ENCODE measurements around the gene KRT6A.

Gene KRT6A

GRCh38 chr12:52515927-52516831 is 23.1 kb upstream of the KRT6A start:
- TF ChIP-seq CREB1 (IDR thresholded peaks at IDR 0.05; ENCODE audit: low read depth) = no peak
- TF ChIP-seq, protein P1, sequence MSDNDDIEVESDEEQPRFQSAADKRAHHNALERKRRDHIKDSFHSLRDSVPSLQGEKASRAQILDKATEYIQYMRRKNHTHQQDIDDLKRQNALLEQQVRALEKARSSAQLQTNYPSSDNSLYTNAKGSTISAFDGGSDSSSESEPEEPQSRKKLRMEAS (IDR thresholded peaks at IDR 0.05) = no peak
- TF ChIP-seq TEAD4 (IDR thresholded peaks at IDR 0.05) = no peak
- TF ChIP-seq EGR1 (IDR thresholded peaks at IDR 0.05) = no peak
- no peak for TF ChIP-seq EP300 (IDR thresholded peaks at IDR 0.05; ENCODE audit: borderline replicate concordance)
- no peak for TF ChIP-seq YY1 (IDR thresholded peaks at IDR 0.05; ENCODE audit: low read depth)
- TF ChIP-seq CEBPB (IDR thresholded peaks at IDR 0.05) = no peak
- TF ChIP-seq ZBTB7A (IDR thresholded peaks at IDR 0.05; ENCODE audit: low read depth) = no peak
- no peak for TF ChIP-seq USF1 (IDR thresholded peaks at IDR 0.05)
- no peak for TF ChIP-seq FOXM1 (IDR thresholded peaks at IDR 0.05; ENCODE audit: borderline replicate concordance, low read depth)
- TF ChIP-seq, protein P2, sequence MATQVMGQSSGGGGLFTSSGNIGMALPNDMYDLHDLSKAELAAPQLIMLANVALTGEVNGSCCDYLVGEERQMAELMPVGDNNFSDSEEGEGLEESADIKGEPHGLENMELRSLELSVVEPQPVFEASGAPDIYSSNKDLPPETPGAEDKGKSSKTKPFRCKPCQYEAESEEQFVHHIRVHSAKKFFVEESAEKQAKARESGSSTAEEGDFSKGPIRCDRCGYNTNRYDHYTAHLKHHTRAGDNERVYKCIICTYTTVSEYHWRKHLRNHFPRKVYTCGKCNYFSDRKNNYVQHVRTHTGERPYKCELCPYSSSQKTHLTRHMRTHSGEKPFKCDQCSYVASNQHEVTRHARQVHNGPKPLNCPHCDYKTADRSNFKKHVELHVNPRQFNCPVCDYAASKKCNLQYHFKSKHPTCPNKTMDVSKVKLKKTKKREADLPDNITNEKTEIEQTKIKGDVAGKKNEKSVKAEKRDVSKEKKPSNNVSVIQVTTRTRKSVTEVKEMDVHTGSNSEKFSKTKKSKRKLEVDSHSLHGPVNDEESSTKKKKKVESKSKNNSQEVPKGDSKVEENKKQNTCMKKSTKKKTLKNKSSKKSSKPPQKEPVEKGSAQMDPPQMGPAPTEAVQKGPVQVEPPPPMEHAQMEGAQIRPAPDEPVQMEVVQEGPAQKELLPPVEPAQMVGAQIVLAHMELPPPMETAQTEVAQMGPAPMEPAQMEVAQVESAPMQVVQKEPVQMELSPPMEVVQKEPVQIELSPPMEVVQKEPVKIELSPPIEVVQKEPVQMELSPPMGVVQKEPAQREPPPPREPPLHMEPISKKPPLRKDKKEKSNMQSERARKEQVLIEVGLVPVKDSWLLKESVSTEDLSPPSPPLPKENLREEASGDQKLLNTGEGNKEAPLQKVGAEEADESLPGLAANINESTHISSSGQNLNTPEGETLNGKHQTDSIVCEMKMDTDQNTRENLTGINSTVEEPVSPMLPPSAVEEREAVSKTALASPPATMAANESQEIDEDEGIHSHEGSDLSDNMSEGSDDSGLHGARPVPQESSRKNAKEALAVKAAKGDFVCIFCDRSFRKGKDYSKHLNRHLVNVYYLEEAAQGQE (IDR thresholded peaks at IDR 0.05; ENCODE audit: low read depth) = no peak
- no peak for TF ChIP-seq NFIC (IDR thresholded peaks at IDR 0.05)
- TF ChIP-seq TAF1 (IDR thresholded peaks at IDR 0.05; ENCODE audit: low read depth) = no peak
- TF ChIP-seq RAD21 (IDR thresholded peaks at IDR 0.05; ENCODE audit: low read depth) = no peak
- no peak for TF ChIP-seq TCF12 (IDR thresholded peaks at IDR 0.05; ENCODE audit: low read depth)

DNA sequence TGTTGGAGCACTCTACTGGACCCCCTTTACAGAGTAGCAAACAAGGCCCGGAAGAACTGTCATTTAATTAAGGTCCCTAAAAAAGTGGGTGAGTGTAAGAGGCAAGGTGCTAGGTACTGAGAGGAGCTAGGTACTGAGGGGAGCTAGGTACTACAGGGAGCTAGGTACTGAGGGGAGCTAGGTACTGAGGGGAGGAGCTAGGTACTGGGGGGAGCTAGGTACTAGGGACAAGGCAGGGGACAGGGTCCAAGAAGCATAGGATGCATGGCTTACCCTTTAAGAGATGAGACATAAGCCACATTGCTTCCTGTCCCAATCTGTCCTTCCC is 22.2 kb upstream of the KRT6A start:
- TF ChIP-seq CEBPB (IDR thresholded peaks at IDR 0.05) = no peak
- no peak for TF ChIP-seq EP300 (IDR thresholded peaks at IDR 0.05; ENCODE audit: borderline replicate concordance)
- TF ChIP-seq TAF1 (IDR thresholded peaks at IDR 0.05; ENCODE audit: low read depth) = no peak
- no peak for TF ChIP-seq TCF12 (IDR thresholded peaks at IDR 0.05; ENCODE audit: low read depth)
- no peak for TF ChIP-seq FOXM1 (IDR thresholded peaks at IDR 0.05; ENCODE audit: borderline replicate concordance, low read depth)
- no peak for TF ChIP-seq NFIC (IDR thresholded peaks at IDR 0.05)
- TF ChIP-seq ZBTB7A (IDR thresholded peaks at IDR 0.05; ENCODE audit: low read depth) = no peak
- TF ChIP-seq, protein P2 (IDR thresholded peaks at IDR 0.05; ENCODE audit: low read depth) = no peak
- no peak for TF ChIP-seq TEAD4 (IDR thresholded peaks at IDR 0.05)
- no peak for TF ChIP-seq YY1 (IDR thresholded peaks at IDR 0.05; ENCODE audit: low read depth)
- TF ChIP-seq, protein P1 (IDR thresholded peaks at IDR 0.05) = no peak
- TF ChIP-seq EGR1 (IDR thresholded peaks at IDR 0.05) = no peak
- no peak for TF ChIP-seq CREB1 (IDR thresholded peaks at IDR 0.05; ENCODE audit: low read depth)
- TF ChIP-seq USF1 (IDR thresholded peaks at IDR 0.05) = no peak

- TF ChIP-seq FOXM1 (IDR thresholded peaks at IDR 0.05; ENCODE audit: borderline replicate concordance, low read depth) (no peak), TEAD4 (IDR thresholded peaks at IDR 0.05) (no peak), EGR1 (IDR thresholded peaks at IDR 0.05) (no peak), NFIC (IDR thresholded peaks at IDR 0.05) (no peak), EP300 (IDR thresholded peaks at IDR 0.05; ENCODE audit: borderline replicate concordance) (no peak), USF1 (IDR thresholded peaks at IDR 0.05) (no peak), RAD21 (IDR thresholded peaks at IDR 0.05; ENCODE audit: low read depth) (no peak), ZBTB7A (IDR thresholded peaks at IDR 0.05; ENCODE audit: low read depth) (no peak), CEBPB (IDR thresholded peaks at IDR 0.05) (no peak), YY1 (IDR thresholded peaks at IDR 0.05; ENCODE audit: low read depth) (no peak), TAF1 (IDR thresholded peaks at IDR 0.05; ENCODE audit: low read depth) (no peak), CREB1 (IDR thresholded peaks at IDR 0.05; ENCODE audit: low read depth) (no peak), TCF12 (IDR thresholded peaks at IDR 0.05; ENCODE audit: low read depth) (no peak)
- TF ChIP-seq, protein P2 (IDR thresholded peaks at IDR 0.05; ENCODE audit: low read depth) = no peak
- TF ChIP-seq, protein P1 (IDR thresholded peaks at IDR 0.05) = no peak
Observed at GRCh38 chr12:52514471-52515318, 21.6 kb upstream of the KRT6A start.
